HG03175 (cell line): ENCODE data around the gene PRODH.
"Not testable (repeated sequence)": the region's sequence is repeated elsewhere in the genome, so short reads cannot be mapped to it uniquely, and the experiment has no call there.

Source experiments
- ATAC-seq: cut with Tn5 transposase; IDR thresholded peaks from one replicate; pipeline ENCODE4 v1.9.1; 2021; ENCODE audit warnings: mild to moderate bottlenecking, moderate library complexity; ENCODE audit not compliant: unreplicated experiment

The PRODH gene

GRCh38 chr22:18935889-18936529, at the start of gene PRODH:
Gene PRODH, minus strand, starts transcription at chr22:18936293. Its CDS starts 6 bp downstream, at chr22:18936287.
- no peak for ATAC-seq

- no peak for ATAC-seq
Observed at GRCh38 chr22:18985780-18986179, 49.7 kb upstream of the PRODH start.

- no peak for ATAC-seq
Observed at GRCh38 chr22:18984564-18984963, 48.5 kb upstream of the PRODH start.

GRCh38 chr22:18983120-18983651, 47.1 kb upstream of the PRODH start:
- ATAC-seq = no peak

- no peak for ATAC-seq
Observed at GRCh38 chr22:18980829-18981228, 44.7 kb upstream of the PRODH start.

- ATAC-seq = no peak
Observed at GRCh38 chr22:18979957-18980356, 43.9 kb upstream of the PRODH start.

GRCh38 chr22:18978506-18978905, 42.4 kb upstream of the PRODH start:
- no peak for ATAC-seq

- no peak for ATAC-seq
Observed at GRCh38 chr22:18977824-18978425, 41.8 kb upstream of the PRODH start.

GRCh38 chr22:18976197-18976751, 40.2 kb upstream of the PRODH start:
- ATAC-seq = no peak

GRCh38 chr22:18975434-18976196, 39.5 kb upstream of the PRODH start:
- ATAC-seq = no peak

- ATAC-seq = no peak
Observed at GRCh38 chr22:18974477-18975180, 38.5 kb upstream of the PRODH start.

- ATAC-seq = no peak
Observed at GRCh38 chr22:18973264-18974031, 37.4 kb upstream of the PRODH start.

- not testable (repeated sequence) for ATAC-seq
Observed at GRCh38 chr22:18972591-18972990, 36.5 kb upstream of the PRODH start.

- not testable (repeated sequence) for ATAC-seq
Observed at GRCh38 chr22:18972029-18972428, 35.9 kb upstream of the PRODH start.

- no peak for ATAC-seq
Observed at GRCh38 chr22:18971321-18971751, 35.2 kb upstream of the PRODH start.

GRCh38 chr22:18970948-18971315, 34.8 kb upstream of the PRODH start:
- ATAC-seq = no peak

GRCh38 chr22:18970176-18970947, 34.3 kb upstream of the PRODH start:
- no peak for ATAC-seq

- not testable (repeated sequence) for ATAC-seq
Observed at GRCh38 chr22:18969158-18969942, 33.3 kb upstream of the PRODH start.
